Measurements from ENCODE around the gene GFOD2.

DNA sequence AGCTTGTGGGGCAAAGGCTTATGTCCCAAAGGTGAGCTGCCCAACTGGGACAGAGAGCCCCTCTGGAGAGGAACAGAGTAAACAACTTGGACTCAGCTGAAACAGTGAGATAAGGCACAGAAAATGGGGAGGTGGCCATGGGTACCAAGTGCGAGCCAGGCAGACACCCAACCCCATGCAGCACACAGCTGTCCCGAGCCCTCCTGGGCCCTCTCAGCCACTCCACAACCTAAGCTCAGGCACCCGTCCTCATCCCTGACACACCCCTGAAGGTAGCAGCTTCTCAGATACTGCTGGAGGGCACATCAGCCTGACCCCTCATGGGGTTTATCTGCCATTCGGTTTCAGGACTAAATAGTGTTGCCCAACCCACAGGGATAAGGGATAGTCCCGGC is 4.8 kb upstream of the GFOD2 start:
- TF ChIP-seq POLR2A (IDR thresholded peaks at IDR 0.05): no peak
- TF ChIP-seq, protein P1, sequence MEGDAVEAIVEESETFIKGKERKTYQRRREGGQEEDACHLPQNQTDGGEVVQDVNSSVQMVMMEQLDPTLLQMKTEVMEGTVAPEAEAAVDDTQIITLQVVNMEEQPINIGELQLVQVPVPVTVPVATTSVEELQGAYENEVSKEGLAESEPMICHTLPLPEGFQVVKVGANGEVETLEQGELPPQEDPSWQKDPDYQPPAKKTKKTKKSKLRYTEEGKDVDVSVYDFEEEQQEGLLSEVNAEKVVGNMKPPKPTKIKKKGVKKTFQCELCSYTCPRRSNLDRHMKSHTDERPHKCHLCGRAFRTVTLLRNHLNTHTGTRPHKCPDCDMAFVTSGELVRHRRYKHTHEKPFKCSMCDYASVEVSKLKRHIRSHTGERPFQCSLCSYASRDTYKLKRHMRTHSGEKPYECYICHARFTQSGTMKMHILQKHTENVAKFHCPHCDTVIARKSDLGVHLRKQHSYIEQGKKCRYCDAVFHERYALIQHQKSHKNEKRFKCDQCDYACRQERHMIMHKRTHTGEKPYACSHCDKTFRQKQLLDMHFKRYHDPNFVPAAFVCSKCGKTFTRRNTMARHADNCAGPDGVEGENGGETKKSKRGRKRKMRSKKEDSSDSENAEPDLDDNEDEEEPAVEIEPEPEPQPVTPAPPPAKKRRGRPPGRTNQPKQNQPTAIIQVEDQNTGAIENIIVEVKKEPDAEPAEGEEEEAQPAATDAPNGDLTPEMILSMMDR (IDR thresholded peaks at IDR 0.05): no peak
- no peak for TF ChIP-seq EP300 (IDR thresholded peaks at IDR 0.05)
